Stimulated activated CD8-positive, alpha-beta memory T cell treated with anti-CD3 and anti-CD28 coated beads, Interleukin-4, amount 100 ng/mL, for 4 hours (primary cell): Measurements from ENCODE around the gene CCDC50.

Source experiments
- DNase-seq, 2 donors: peaks; one replicate each; pipeline ENCODE4 v3.0.0-alpha.2; 2020; ENCODE audit warnings: low read depth in 2 of 2, low spot score in 1 of 2

The CCDC50 gene

GRCh38 chr3:191316876-191317603 is 12.2 kb upstream of the CCDC50 start:
- DNase-seq, result no peak

- DNase-seq, result no peak
Measured at GRCh38 chr3:191320316-191320715, 8.9 kb upstream of the CCDC50 start.

- no peak for DNase-seq
Measured at GRCh38 chr3:191321019-191321767, 8.0 kb upstream of the CCDC50 start.

GRCh38 chr3:191324936-191325335 is 4.3 kb upstream of the CCDC50 start:
- DNase-seq, result no peak

GRCh38 chr3:191327526-191327925 is 1.7 kb upstream of the CCDC50 start:
- DNase-seq, result no peak

GRCh38 chr3:191328383-191328961 is 722 bp upstream of the CCDC50 start:
- DNase-seq, result no peak

GRCh38 chr3:191329654-191330529 is 698 bp downstream of the CCDC50 start, which contains the start of gene UTS2B:
UTS2B (minus strand) TSS chr3:191330526; CDS start chr3:191282189, 48,337 bp downstream.
- DNase-seq, result no peak

GRCh38 chr3:191330530-191331048 is 1.4 kb downstream of the CCDC50 start:
- no peak for DNase-seq

GRCh38 chr3:191331388-191331787 is 2.2 kb downstream of the CCDC50 start:
- no peak for DNase-seq

- no peak for DNase-seq
Measured at GRCh38 chr3:191333298-191333880, 4.2 kb downstream of the CCDC50 start.

- no peak for DNase-seq
Measured at GRCh38 chr3:191334346-191334893, 5.2 kb downstream of the CCDC50 start.

GRCh38 chr3:191336833-191337232 is 7.6 kb downstream of the CCDC50 start:
- DNase-seq, result no peak

- no peak for DNase-seq
Measured at GRCh38 chr3:191338177-191338488, 8.9 kb downstream of the CCDC50 start.

GRCh38 chr3:191339316-191339917 is 10.2 kb downstream of the CCDC50 start:
- no peak for DNase-seq

- DNase-seq, result no peak
Measured at GRCh38 chr3:191340351-191340750, 11.2 kb downstream of the CCDC50 start.

GRCh38 chr3:191340966-191341365 is 11.8 kb downstream of the CCDC50 start:
- no peak for DNase-seq

GRCh38 chr3:191342006-191342405 is 12.8 kb downstream of the CCDC50 start:
- DNase-seq, result no peak

- no peak for DNase-seq
Measured at GRCh38 chr3:191342411-191342810, 13.2 kb downstream of the CCDC50 start.

- no peak for DNase-seq
Measured at GRCh38 chr3:191343115-191343514, 13.9 kb downstream of the CCDC50 start.

- no peak for DNase-seq
Measured at GRCh38 chr3:191343913-191344312, 14.7 kb downstream of the CCDC50 start.
